WTC11 (cell line): Measurements from ENCODE around the gene GSDME.

Experiments
- ATF2 ChIP-seq: sonication (generic); formaldehyde crosslinking; IDR thresholded peaks from 2 replicates; pipeline ENCODE4 v1.8.1; 2022; ENCODE audit warnings: low read depth, missing genetic modification reagents, borderline replicate concordance
- CTCF ChIP-seq: fragments of 200-600 bp; IDR thresholded peaks from 2 replicates; pipeline ENCODE4 v1.8.0; 2022; ENCODE audit warnings: antibody characterized with exemption

- TF ChIP-seq ATF2 (CRISPR knock-in tag): no peak
- TF ChIP-seq CTCF: no peak
Measured at GRCh38 chr7:24659505-24659904, 97.8 kb downstream of the GSDME start.
